Testis (tissue), 3 donors: Measurements from ENCODE around the gene DNER. TPM values are rescaled to one million over a fixed set of nuclear protein-coding genes. Genes with fewer than 3 reads are reported as not detected.
"Not testable (repeated sequence)": the region's sequence is repeated elsewhere in the genome, so short reads cannot be mapped to it uniquely, and the experiment has no call there.

Experiments
- DNase-seq: peaks from one replicate; pipeline ENCODE4 v3.0.0-alpha.2; 2019
- H3K27ac ChIP-seq, 2 donors: fragments of 200-600 bp; sonication (generic); one replicate each; pipeline ENCODE4 v1.5.1; 2019
- H3K27me3 ChIP-seq: fragments of 200-600 bp; sonication (generic); one replicate; pipeline ENCODE4 v1.5.1; 2019
- H3K36me3 ChIP-seq: fragments of 200-600 bp; sonication (generic); one replicate; pipeline ENCODE4 v1.5.1; 2017; ENCODE audit warnings: low read depth; ENCODE audit errors: missing control alignments
- H3K4me1 ChIP-seq: fragments of 200-600 bp; sonication (generic); one replicate; pipeline ENCODE4 v1.5.1; 2019
- H3K4me3 ChIP-seq, 2 donors: fragments of 200-600 bp; sonication (generic); one replicate each; pipeline ENCODE4 v1.5.1; 2017 to 2019
- H3K9me3 ChIP-seq: fragments of 200-600 bp; sonication (generic); one replicate; pipeline ENCODE4 v1.5.1; 2017
- CTCF ChIP-seq, 3 experiments: fragments of 450-650 bp in 2 of 3; fragments of 200-600 bp in 1 of 3; sonication (generic) in 1 of 3; IDR thresholded peaks; one replicate each; pipeline ENCODE4 v1.5.1; 2016 to 2019; ENCODE audit warnings: antibody characterized with exemption in 3 of 3, mild to moderate bottlenecking in 2 of 3, moderate library complexity in 1 of 3
- POLR2A ChIP-seq: fragments of 450-650 bp; IDR thresholded peaks from one replicate; pipeline ENCODE4 v1.6.1; 2017; ENCODE audit warnings: antibody characterized with exemption, mild to moderate bottlenecking, moderate library complexity
- WGBS, 2 donors: methylation state at CpG; one replicate each; pipeline ENCODE4 v1.1.5; 2018; 5-methylcytosine and 5-hydroxymethylcytosine counted together
- intact Hi-C: fragments of 100-400 bp; cut with DNase I; formaldehyde crosslinking; loops from one replicate; pipeline ENCODE4 v1.15.1; 2023; ENCODE audit warnings: low total_unique reads
- polyA plus RNA-seq: library from polyadenylated mRNA; stranded (reverse); fragments of 350-450 nt; fragmentation: Illumina TruSeq; extraction: RNeasy Lipid Tissue Mini Kit (QIAGEN cat#74804); gene quantifications from one replicate; pipeline ENCODE4 v1.2.3, GENCODE V29; 2014; ENCODE audit warnings: low read depth, low replicate concordance; ENCODE audit not compliant: insufficient read depth
- total RNA-seq, 2 donors: library from RNA; depleted of rRNA; stranded (reverse); fragments of >200 nt; gene quantifications; one replicate each; pipeline ENCODE4 v1.2.3, GENCODE V29; 2016

The DNER gene
- total and polyA plus RNA-seq, 3 donors from 2014 or later, result 2.0 to 4.8 (median 2.9) TPM

GRCh38 chr2:229376866-229377265 is 337.5 kb downstream of the DNER start:
- TF ChIP-seq POLR2A (no peak), CTCF (IDR thresholded peaks at IDR 0.05) (no peak)
- Histone ChIP-seq H3K4me1 (no peaks in the 10 kb centered on the region), H3K27ac (no peak overlapping the region), H3K4me3 (no peak overlapping the region), H3K36me3 (no peaks in the 10 kb centered on the region), H3K9me3 (no peaks in the 10 kb centered on the region), H3K27me3 (no peaks in the 10 kb centered on the region)
- no peak for DNase-seq
- WGBS, 2 donors, result 77 to 100% methylated on average over 1 of the region's 1 CpG
- intact Hi-C loops, result no loop called here

- intact Hi-C loops, result no loop called here
- TF ChIP-seq POLR2A (no peak), CTCF (IDR thresholded peaks at IDR 0.05) (no peak)
- Histone ChIP-seq H3K27me3 (no peaks in the 10 kb centered on the region), H3K36me3 (no peaks in the 10 kb centered on the region), H3K4me3 (no peak overlapping the region), H3K4me1 (no peaks in the 10 kb centered on the region), H3K27ac (no peak overlapping the region), H3K9me3 (no peaks in the 10 kb centered on the region)
- DNase-seq, result no peak
Measured at GRCh38 chr2:229375251-229375650, 339.1 kb downstream of the DNER start.

GRCh38 chr2:229373311-229373710 is 341.0 kb downstream of the DNER start:
- H3K4me3 ChIP-seq, H3K4me1 ChIP-seq, intact Hi-C loops, DNase-seq, H3K9me3 ChIP-seq, H3K36me3 ChIP-seq, H3K27me3 ChIP-seq: not testable (repeated sequence)
- peak overlapping the region in 1 of 2 donors; percentile 46 for H3K27ac ChIP-seq
- 37 to 44% methylated on average over 4 of the region's 4 CpGs for WGBS, 2 donors

GRCh38 chr2:229372207-229372606 is 342.1 kb downstream of the DNER start:
- TF ChIP-seq CTCF (IDR thresholded peaks at IDR 0.05) (no peak), POLR2A (no peak)
- DNase-seq, result no peak
- Histone ChIP-seq H3K9me3 (no peaks in the 10 kb centered on the region), H3K4me1 (no peaks in the 10 kb centered on the region), H3K36me3 (no peaks in the 10 kb centered on the region), H3K4me3 (no peak overlapping the region), H3K27ac (no peak overlapping the region), H3K27me3 (no peaks in the 10 kb centered on the region)
- intact Hi-C loops, result no loop called here
- 35 to 37% methylated on average over 3 of the region's 3 CpGs for WGBS, 2 donors

GRCh38 chr2:229371086-229371485 is 343.3 kb downstream of the DNER start:
- intact Hi-C loops, result no loop called here
- no peaks in the 10 kb centered on the region for H3K4me1 ChIP-seq
- H3K27ac ChIP-seq, result no peak overlapping the region
- 82 to 87% methylated on average over 3 of the region's 3 CpGs for WGBS, 2 donors
- TF ChIP-seq POLR2A (no peak), CTCF (IDR thresholded peaks at IDR 0.05) (no peak)
- no peak for DNase-seq
- no peak overlapping the region for H3K4me3 ChIP-seq
- no peaks in the 10 kb centered on the region for H3K9me3 ChIP-seq
- no peaks in the 10 kb centered on the region for H3K27me3 ChIP-seq
- H3K36me3 ChIP-seq, result no peaks in the 10 kb centered on the region
